ENCODE measurements around the gene ST6GALNAC3.
"Not testable (repeated sequence)": the region's sequence is repeated elsewhere in the genome, so short reads cannot be mapped to it uniquely, and the experiment has no call there.

The ST6GALNAC3 gene

GRCh38 chr1:76106719-76107235 is 32.2 kb downstream of the ST6GALNAC3 start:
- H3K27ac ChIP-seq: no peak overlapping the region
- TF ChIP-seq, protein P1, sequence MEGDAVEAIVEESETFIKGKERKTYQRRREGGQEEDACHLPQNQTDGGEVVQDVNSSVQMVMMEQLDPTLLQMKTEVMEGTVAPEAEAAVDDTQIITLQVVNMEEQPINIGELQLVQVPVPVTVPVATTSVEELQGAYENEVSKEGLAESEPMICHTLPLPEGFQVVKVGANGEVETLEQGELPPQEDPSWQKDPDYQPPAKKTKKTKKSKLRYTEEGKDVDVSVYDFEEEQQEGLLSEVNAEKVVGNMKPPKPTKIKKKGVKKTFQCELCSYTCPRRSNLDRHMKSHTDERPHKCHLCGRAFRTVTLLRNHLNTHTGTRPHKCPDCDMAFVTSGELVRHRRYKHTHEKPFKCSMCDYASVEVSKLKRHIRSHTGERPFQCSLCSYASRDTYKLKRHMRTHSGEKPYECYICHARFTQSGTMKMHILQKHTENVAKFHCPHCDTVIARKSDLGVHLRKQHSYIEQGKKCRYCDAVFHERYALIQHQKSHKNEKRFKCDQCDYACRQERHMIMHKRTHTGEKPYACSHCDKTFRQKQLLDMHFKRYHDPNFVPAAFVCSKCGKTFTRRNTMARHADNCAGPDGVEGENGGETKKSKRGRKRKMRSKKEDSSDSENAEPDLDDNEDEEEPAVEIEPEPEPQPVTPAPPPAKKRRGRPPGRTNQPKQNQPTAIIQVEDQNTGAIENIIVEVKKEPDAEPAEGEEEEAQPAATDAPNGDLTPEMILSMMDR (conservative IDR thresholded peaks at IDR 0.05): no peak

GRCh38 chr1:76109404-76109803 is 34.9 kb downstream of the ST6GALNAC3 start:
- H3K27ac ChIP-seq: no peak overlapping the region
- TF ChIP-seq, protein P1 (conservative IDR thresholded peaks at IDR 0.05): no peak

GRCh38 chr1:76109901-76110560 is 35.5 kb downstream of the ST6GALNAC3 start:
- H3K27ac ChIP-seq: no peak overlapping the region
- TF ChIP-seq, protein P1 (conservative IDR thresholded peaks at IDR 0.05): no peak

- TF ChIP-seq, protein P1 (conservative IDR thresholded peaks at IDR 0.05): no peak
Observed at GRCh38 chr1:76110666-76111065, 36.1 kb downstream of the ST6GALNAC3 start.

DNA sequence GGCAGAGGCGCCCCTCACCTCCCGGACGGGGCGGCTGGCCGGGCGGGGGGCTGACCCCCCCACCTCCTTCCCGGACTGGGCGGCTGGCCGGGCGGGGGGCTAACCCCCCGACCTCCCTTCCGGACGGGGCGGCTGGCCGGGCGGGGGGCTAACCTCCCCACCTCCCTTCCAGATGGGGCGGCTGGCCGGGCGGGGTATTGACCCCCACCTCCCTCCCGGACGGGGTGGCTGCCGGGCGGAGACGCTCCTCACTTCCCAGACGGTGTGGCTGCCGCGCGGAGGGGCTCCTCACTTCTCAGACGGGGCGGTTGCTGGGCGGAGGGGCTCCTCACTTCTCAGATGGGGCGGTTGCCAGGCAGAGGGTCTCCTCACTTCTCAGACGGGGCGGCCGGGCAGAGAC is 37.8 kb downstream of the ST6GALNAC3 start:
- not testable (repeated sequence) for H3K27ac ChIP-seq

More at GRCh38 chr1:76110666-76111065, 36.1 kb downstream of the ST6GALNAC3 start:
- H3K27ac ChIP-seq: no peak overlapping the region

- H3K27ac ChIP-seq: no peak overlapping the region
- TF ChIP-seq, protein P1 (conservative IDR thresholded peaks at IDR 0.05): no peak
Observed at GRCh38 chr1:76113446-76113845, 38.9 kb downstream of the ST6GALNAC3 start.

DNA sequence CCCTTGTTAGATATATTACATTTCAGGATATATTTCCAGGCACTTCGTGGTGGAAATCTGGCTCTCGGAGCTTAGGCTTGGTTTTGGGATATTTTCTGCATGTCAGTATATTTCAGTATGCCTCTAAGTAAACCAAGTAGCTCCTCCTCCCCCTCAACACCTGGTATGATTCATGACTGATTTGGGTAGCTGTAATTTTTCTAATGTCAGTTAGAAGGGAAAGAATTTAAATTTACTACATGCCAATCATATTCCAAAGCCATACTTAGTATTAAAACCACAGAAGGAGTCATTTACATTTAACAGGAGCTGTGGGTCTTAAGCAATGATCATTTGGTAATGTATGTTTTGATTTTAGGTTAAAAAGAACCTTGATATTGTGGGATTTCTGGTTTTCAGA is 40.6 kb downstream of the ST6GALNAC3 start:
- TF ChIP-seq, protein P1 (conservative IDR thresholded peaks at IDR 0.05): no peak
- H3K27ac ChIP-seq: no peak overlapping the region

DNA sequence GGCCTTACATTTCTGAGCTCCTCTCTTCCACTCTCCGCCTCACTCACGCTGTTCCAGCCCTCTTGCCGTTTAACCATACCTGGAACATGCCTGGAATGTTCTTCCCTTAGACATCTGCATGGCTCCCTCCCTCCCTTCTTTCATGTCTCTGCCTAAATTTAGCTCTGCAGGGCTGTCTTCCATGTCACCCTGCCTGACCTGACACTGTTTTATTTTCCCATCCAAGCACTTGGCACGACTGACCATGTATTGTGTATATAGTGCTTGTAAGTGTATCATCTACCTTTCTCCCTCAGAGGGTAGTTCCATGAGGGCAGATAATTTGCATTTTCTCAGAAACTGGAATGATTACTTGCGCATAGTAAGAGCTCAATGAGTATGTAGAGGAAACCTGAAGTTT is 47.3 kb downstream of the ST6GALNAC3 start:
- TF ChIP-seq, protein P1 (conservative IDR thresholded peaks at IDR 0.05): no peak

More for the DNA sequence above, 47.3 kb downstream of the ST6GALNAC3 start:
- H3K27ac ChIP-seq: peak overlapping the region; percentile 57

Measured in VCaP (cell line).